AG04450 (cell line): ENCODE data around the gene HIBADH. TPM values are rescaled to one million over a fixed set of nuclear protein-coding genes. Genes with fewer than 3 reads are reported as not detected.

ENCODE experiments used
- CTCF ChIA-PET: fragments of 300-600, 350-600 bp; formaldehyde crosslinking; extraction: SDS; loops from one replicate; lab custom pipeline; 2022; ENCODE audit warnings: antibody characterized with exemption, inconsistent platforms; lab: Charles Lee
- POLR2A ChIA-PET: fragments of 350-600 bp; formaldehyde crosslinking; extraction: SDS; loops from one replicate; lab custom pipeline; 2021; ENCODE audit warnings: antibody characterized with exemption, inconsistent platforms; lab: Yijun Ruan, JAX
- DNase-seq: peaks from one replicate; pipeline ENCODE4 v3.0.0-alpha.2; 2011; ENCODE audit warnings: low read depth, low spot score
- H3K27ac ChIP-seq: one replicate; pipeline ENCODE4 v1.5.1; 2012; ENCODE audit warnings: low read depth, low read length, control low read depth
- H3K27me3 ChIP-seq: one replicate; pipeline ENCODE4 v1.6.0; 2012; ENCODE audit warnings: low read length; ENCODE audit not compliant: control insufficient read depth, insufficient read depth
- H3K4me3 ChIP-seq: 2 replicates; pipeline ENCODE4 v1.5.1; 2011; ENCODE audit warnings: mild to moderate bottlenecking, low read depth, low read length, control low read depth
- H3K9me3 ChIP-seq: 2 replicates; pipeline ENCODE4 v1.5.1; 2012; ENCODE audit warnings: low read length; ENCODE audit not compliant: control insufficient read depth, insufficient read depth
- polyA plus RNA-seq: library from polyadenylated mRNA; depleted of rRNA; stranded (reverse); fragments of >200 nt; gene quantifications from 2 replicates; pipeline ENCODE4 v1.2.3, GENCODE V29; 2011
- TF ChIP-seq, protein P1 (sequence below): IDR thresholded peaks from 2 replicates; pipeline ENCODE4 v1.5.1; 2011; ENCODE audit warnings: low read depth, low read length, control low read depth, inconsistent platforms

The HIBADH gene
- polyA plus RNA-seq, 1 experiment: 86.3 TPM

DNA sequence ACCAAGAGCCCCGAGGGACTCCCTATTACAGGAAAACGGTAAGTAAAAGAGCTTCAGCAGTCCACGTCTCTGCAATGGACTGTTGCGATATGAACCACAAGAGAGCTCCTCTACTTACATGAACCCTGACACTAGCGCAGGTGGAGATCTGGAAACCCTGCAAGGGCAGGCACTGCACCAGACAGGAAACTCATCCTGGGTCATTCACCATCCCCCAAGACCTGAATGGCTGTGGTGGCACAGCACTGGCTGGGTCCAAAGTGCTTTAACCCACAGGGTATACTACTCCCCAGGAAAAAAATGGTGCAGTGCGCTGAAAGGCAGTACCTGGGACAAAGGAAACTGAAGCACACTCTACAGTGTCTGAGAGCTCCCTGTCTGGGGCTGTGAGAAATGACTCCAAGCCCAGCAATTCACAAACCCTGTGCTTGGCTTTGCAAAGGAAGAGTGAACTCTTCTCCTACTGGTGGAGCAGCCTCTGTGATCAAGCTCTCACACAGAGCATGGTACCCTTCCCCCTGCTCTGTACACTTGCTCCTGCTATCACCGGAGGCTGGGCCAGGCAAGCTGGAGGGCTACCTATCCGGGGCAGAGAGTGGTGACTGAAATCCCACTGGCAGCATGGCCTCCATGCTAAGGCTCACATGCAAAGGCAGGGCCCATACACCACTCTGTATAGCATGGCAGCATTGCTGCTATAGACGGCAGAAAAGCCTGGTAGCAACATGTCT lies 44.9 kb downstream of the HIBADH start:
- Histone ChIP-seq H3K9me3 (peaks cover 22% of the 10 kb centered on the region), H3K4me3 (no peak overlapping the region), H3K27ac (no peak overlapping the region), H3K27me3 (no peaks in the 10 kb centered on the region)
- ChIA-PET POLR2A (no interaction called here), CTCF (no interaction called here)
- no peak for DNase-seq
- TF ChIP-seq, protein P1, sequence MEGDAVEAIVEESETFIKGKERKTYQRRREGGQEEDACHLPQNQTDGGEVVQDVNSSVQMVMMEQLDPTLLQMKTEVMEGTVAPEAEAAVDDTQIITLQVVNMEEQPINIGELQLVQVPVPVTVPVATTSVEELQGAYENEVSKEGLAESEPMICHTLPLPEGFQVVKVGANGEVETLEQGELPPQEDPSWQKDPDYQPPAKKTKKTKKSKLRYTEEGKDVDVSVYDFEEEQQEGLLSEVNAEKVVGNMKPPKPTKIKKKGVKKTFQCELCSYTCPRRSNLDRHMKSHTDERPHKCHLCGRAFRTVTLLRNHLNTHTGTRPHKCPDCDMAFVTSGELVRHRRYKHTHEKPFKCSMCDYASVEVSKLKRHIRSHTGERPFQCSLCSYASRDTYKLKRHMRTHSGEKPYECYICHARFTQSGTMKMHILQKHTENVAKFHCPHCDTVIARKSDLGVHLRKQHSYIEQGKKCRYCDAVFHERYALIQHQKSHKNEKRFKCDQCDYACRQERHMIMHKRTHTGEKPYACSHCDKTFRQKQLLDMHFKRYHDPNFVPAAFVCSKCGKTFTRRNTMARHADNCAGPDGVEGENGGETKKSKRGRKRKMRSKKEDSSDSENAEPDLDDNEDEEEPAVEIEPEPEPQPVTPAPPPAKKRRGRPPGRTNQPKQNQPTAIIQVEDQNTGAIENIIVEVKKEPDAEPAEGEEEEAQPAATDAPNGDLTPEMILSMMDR: no peak

DNA sequence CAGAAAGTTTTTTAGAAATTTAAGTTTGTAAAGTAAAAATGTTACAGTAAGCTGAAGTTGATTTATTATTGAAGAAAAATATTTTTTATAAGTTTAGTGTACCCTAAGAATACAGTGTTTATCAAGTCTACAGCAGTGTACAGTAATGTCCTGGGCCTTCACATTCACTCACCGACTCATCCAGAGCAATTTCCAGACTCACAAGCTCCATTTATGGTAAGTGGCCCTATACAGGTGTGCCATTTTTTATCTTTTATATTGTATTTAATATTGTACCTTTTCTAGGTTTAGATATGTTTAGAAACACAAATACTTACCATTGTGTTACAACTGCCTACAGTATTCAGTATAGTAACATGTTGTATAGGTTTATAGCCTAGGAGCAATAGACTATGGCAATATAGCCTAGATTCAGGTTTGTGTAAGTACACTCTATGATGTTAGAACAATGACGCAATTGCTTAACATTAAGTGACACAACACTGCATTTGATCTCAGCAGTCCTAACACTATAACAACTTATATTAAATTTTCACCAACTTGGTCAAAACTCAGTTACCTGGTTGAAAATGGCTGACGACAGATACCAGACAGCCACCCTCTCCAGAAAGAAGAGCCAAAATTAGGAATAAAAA lies 45.7 kb downstream of the HIBADH start:
- Histone ChIP-seq H3K27me3 (no peaks in the 10 kb centered on the region), H3K27ac (no peak overlapping the region), H3K4me3 (no peak overlapping the region), H3K9me3 (peaks cover 22% of the 10 kb centered on the region)
- POLR2A ChIA-PET: no interaction called here
- no peak for DNase-seq
- CTCF ChIA-PET: no interaction called here
- TF ChIP-seq, protein P1: no peak

DNA sequence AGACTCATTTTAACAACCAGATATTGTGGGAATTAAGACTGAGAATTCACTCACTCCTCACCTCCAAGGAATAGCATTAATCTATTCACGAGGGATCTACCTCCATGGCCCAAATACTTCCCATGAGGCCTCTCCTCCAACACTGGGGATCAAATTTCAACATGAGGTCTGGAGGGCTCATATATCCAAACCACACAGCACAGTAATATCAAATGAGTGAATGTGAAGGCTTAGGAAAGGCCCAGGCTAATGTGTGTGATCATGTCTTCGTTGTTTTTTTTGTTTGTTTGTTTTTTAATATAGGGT lies 46.5 kb downstream of the HIBADH start:
- H3K4me3 ChIP-seq: no peak overlapping the region
- ChIA-PET POLR2A (no interaction called here), CTCF (no interaction called here)
- H3K27ac ChIP-seq: no peak overlapping the region
- H3K27me3 ChIP-seq: no peaks in the 10 kb centered on the region
- TF ChIP-seq, protein P1: no peak
- no peak for DNase-seq
- peaks cover 18% of the 10 kb centered on the region for H3K9me3 ChIP-seq

DNA sequence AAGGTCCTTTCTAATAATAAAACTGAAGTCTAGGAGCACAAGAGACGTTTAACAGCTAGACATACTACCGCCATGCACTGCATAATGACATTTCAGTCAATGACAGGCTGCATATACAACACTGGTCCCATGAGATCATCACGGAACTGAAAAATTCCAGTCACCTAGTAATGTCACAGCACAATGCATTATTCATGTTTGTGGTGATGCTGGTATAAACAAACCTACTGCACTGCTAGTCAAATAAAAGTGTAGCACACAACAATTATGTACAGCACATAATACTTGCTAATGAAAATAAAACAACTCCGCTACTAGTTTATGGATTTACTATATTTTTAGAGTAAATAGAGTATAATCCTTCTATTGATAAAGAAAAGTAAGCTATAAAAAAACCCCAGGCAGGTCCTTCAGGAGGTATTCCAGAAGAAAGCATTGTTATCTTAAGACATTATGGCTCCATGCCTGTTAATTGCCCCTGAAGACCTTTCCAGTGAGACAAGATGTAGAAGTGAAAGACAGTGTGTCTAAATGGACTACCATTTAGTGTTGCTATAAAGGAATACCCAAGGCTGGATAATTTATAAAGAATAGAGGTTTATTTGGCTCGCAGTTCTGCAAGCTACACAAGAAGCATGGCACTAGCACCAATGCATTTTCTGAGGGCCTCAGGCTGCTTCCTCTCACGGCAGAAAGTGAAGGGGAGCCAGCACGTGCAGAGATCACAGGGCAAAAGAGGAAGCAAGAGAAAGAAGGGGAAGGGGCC lies 47.1 kb downstream of the HIBADH start:
- H3K4me3 ChIP-seq: no peak overlapping the region
- ChIA-PET CTCF (no interaction called here), POLR2A (no interaction called here)
- H3K9me3 ChIP-seq: peaks cover 18% of the 10 kb centered on the region
- DNase-seq: no peak
- no peaks in the 10 kb centered on the region for H3K27me3 ChIP-seq
- TF ChIP-seq, protein P1: no peak
- H3K27ac ChIP-seq: no peak overlapping the region

DNA sequence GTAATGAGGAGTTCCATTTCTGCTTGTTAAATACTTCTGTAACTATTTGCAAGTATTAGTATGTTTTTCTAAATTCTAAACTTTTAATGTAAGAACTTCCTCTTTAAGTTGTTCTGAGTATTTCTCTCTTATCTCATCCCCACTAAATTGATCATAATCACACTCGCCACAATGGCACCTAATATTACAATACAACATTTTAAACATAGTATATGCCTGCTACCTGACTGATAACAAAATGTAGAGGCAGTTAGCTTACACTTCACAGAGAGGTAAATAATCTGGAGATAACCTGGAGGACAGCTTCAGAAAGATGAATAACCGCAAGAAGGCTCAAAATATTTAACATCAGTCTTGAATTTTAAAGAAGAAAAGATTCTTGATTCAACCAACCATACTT lies 48.6 kb downstream of the HIBADH start:
- H3K27me3 ChIP-seq: no peaks in the 10 kb centered on the region
- TF ChIP-seq, protein P1: no peak
- no peak overlapping the region for H3K4me3 ChIP-seq
- ChIA-PET CTCF (interaction anchor here (1.4 kb wide), 1 partner anchor 10 kb away, joined by 6 read pairs; no protein-coding TSS in a partner anchor), POLR2A (no interaction called here)
- H3K27ac ChIP-seq: no peak overlapping the region
- no peak for DNase-seq
- peaks cover 12% of the 10 kb centered on the region; the same call in 1 of the 2 replicates for H3K9me3 ChIP-seq
